ENCODE measurements around the gene GIMAP6.

DNA sequence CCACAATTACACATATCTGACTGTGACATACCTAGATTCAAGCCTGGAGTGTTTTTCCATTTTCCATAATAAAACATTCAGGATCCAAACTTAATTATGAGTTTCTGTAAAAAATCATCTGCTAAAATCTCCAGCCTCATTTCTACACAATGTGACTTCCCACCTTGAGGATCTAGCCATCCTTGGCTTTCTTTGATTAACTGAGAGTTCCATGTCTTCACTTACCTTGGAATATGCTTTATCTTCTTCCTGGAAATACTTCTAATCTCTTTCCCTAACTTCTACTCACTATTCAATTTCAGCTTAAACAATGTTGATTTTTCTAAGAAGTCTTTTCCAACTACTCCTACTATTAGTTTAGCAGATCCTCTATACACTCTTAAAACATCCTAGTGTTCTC is 36.8 kb upstream of the GIMAP6 start:
- TF ChIP-seq, protein P1, sequence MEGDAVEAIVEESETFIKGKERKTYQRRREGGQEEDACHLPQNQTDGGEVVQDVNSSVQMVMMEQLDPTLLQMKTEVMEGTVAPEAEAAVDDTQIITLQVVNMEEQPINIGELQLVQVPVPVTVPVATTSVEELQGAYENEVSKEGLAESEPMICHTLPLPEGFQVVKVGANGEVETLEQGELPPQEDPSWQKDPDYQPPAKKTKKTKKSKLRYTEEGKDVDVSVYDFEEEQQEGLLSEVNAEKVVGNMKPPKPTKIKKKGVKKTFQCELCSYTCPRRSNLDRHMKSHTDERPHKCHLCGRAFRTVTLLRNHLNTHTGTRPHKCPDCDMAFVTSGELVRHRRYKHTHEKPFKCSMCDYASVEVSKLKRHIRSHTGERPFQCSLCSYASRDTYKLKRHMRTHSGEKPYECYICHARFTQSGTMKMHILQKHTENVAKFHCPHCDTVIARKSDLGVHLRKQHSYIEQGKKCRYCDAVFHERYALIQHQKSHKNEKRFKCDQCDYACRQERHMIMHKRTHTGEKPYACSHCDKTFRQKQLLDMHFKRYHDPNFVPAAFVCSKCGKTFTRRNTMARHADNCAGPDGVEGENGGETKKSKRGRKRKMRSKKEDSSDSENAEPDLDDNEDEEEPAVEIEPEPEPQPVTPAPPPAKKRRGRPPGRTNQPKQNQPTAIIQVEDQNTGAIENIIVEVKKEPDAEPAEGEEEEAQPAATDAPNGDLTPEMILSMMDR (conservative IDR thresholded peaks at IDR 0.05), result no peak
- TF ChIP-seq EZH2 (IDR thresholded peaks at IDR 0.05; ENCODE audit: low read depth), result no peak
